Nephron (organoid): ENCODE data around the gene PRICKLE2.
"Not testable (repeated sequence)": the region's sequence is repeated elsewhere in the genome, so short reads cannot be mapped to it uniquely, and the experiment has no call there.

Source experiments
- H3K27ac Mint-ChIP-seq, 3 experiments: 2 replicates each; pipeline ENCODE4 v1.8.0; 2020; ENCODE audit warnings: mixed read lengths in 3 of 3, mild to moderate bottlenecking in 2 of 3, moderate library complexity in 1 of 3
- H3K27me3 Mint-ChIP-seq: 2 replicates; pipeline ENCODE4 v1.8.0; 2021; ENCODE audit warnings: low read depth, mild to moderate bottlenecking, moderate library complexity, mixed read lengths
- H3K36me3 Mint-ChIP-seq: 2 replicates; pipeline ENCODE4 v1.8.0; 2020; ENCODE audit warnings: low read depth, mixed read lengths
- H3K4me1 Mint-ChIP-seq: 2 replicates; pipeline ENCODE4 v1.8.0; 2020; ENCODE audit warnings: mixed read lengths
- H3K4me3 Mint-ChIP-seq, 3 experiments: 2 replicates each; pipeline ENCODE4 v1.8.0; 2020; ENCODE audit warnings: mild to moderate bottlenecking in 3 of 3, mixed read lengths in 3 of 3, moderate library complexity in 2 of 3
- H3K9me3 Mint-ChIP-seq: 2 replicates; pipeline ENCODE4 v1.8.0; 2020; ENCODE audit warnings: mixed read lengths
- TF ChIP-seq, protein P1 (sequence below), 3 experiments: fragments of 200-600 bp; sonication (generic); IDR thresholded peaks; one replicate each; pipeline ENCODE4 v1.5.0; 2021; ENCODE audit warnings: antibody characterized with exemption in 3 of 3; ENCODE audit not compliant: unreplicated experiment in 3 of 3

PRICKLE2 gene

DNA sequence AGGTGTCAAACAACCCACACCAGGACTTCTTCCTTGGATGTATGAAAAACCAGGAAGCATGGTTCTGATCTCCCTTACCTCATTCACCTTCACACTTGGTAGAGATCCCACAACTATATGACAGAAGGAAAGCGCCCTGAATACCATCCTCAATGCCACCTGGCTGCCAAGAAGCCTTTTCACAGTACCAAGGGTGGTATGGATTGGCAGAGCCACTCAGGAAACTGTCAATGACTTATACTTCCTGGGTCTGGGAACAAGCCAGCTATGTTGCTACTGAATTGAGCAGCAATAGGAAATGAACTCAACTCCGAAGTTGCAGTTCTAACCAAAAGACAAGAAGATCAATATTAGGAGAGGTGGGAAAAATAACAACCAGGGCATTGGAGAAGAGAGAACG is 129.5 kb downstream of the PRICKLE2 start:
- Mint-ChIP-seq H3K36me3 (peaks cover 39% of the 10 kb centered on the region), H3K4me1 (peaks cover 30% of the 10 kb centered on the region), H3K27me3 (no peaks in the 10 kb centered on the region), H3K4me3 (no peak overlapping the region), H3K9me3 (no peaks in the 10 kb centered on the region), H3K27ac (no peak overlapping the region)
- TF ChIP-seq, protein P1, sequence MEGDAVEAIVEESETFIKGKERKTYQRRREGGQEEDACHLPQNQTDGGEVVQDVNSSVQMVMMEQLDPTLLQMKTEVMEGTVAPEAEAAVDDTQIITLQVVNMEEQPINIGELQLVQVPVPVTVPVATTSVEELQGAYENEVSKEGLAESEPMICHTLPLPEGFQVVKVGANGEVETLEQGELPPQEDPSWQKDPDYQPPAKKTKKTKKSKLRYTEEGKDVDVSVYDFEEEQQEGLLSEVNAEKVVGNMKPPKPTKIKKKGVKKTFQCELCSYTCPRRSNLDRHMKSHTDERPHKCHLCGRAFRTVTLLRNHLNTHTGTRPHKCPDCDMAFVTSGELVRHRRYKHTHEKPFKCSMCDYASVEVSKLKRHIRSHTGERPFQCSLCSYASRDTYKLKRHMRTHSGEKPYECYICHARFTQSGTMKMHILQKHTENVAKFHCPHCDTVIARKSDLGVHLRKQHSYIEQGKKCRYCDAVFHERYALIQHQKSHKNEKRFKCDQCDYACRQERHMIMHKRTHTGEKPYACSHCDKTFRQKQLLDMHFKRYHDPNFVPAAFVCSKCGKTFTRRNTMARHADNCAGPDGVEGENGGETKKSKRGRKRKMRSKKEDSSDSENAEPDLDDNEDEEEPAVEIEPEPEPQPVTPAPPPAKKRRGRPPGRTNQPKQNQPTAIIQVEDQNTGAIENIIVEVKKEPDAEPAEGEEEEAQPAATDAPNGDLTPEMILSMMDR (IDR thresholded peaks at IDR 0.05; ENCODE audit: unreplicated experiment in 3 of 3): no peak

DNA sequence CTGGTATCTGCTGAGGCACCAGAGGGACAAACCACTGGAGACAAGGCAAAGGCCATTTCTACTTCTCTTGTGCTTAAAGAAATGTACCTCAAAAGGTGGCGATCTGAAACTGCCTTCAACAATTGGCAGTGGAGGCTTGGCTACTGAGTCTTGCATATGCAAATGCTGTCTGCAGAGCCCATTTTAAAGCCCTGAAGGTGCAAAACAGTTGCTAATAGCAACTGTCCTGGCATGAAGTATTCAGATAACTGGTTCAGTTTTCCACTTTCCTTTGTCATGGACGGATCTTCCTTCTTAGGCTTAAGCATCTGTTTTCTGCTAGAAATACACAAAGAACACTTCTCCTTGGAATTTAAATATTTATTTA is 130.6 kb downstream of the PRICKLE2 start:
- Mint-ChIP-seq H3K27ac (peak overlapping the region in 1 of 3 experiments; percentile 58), H3K9me3 (no peaks in the 10 kb centered on the region), H3K27me3 (no peaks in the 10 kb centered on the region), H3K36me3 (peaks cover 38% of the 10 kb centered on the region), H3K4me1 (peaks cover 37% of the 10 kb centered on the region), H3K4me3 (no peak overlapping the region)
- TF ChIP-seq, protein P1 (IDR thresholded peaks at IDR 0.05; ENCODE audit: unreplicated experiment in 3 of 3): no peak

DNA sequence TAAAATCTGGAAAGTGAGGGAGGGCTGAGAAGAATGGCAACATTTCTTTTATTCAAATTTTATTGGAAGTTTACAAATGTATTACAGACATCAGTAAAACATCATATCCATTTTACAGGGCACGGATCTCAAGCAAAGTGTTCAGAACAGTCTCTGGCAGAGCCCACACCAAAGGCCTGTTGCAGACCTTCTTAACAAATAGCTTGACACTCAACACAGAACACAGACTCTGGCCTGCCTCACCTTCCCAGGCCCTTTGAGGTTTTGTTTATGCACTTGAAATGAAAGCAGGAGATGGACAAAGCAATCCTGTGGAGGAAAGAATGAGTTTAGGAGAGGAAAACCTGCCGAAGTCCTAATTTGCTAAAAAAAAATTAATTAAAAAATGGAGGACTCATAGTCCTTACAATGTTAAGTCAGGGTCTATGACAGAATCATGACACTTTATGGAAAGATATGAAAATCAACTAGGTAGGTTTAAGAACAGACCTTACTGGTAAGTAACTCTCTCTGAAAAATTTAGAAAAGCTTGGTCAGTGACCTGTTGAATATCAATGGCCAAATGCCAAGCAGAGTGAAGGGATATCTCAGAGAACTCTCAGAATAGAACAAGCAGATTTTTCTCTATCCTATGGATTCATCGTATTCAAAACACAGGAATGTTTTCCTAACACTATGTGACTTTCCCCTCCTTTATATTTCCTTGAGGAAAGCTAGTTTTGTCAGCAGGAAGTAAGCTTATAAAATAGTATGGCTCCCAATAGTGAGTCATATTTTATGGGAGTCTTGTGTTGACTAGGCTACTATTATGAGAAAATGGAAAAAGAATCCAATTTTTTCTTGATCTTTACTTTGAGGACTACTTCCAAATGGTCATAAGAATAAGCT is 131.2 kb downstream of the PRICKLE2 start:
- Mint-ChIP-seq H3K4me3 (no peak overlapping the region), H3K36me3 (peaks cover 33% of the 10 kb centered on the region), H3K4me1 (peaks cover 40% of the 10 kb centered on the region), H3K9me3 (no peaks in the 10 kb centered on the region), H3K27ac (peak overlapping the region; percentile 21 to 58 (median 40)), H3K27me3 (no peaks in the 10 kb centered on the region)
- TF ChIP-seq, protein P1 (IDR thresholded peaks at IDR 0.05; ENCODE audit: unreplicated experiment in 3 of 3): no peak

DNA sequence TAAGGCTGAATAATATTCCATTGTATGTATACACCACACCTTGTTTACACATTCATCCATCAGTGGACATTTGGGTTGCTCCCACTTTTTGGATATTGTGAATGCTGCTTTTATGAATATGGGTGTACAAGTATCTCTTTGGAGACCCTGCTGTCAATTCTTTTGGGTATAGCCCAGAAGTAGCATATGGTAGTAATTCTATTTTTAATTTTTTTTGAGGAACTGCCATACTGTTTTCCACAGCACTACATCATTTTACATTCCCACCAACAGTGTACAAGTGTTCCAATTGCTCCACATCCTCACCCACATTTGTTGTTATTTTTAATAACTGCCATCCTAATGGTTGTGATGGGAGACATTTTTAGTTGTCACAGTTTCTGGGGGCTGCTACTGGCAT is 132.1 kb downstream of the PRICKLE2 start:
- Mint-ChIP-seq H3K4me1 (peaks cover 48% of the 10 kb centered on the region), H3K9me3 (no peaks in the 10 kb centered on the region), H3K36me3 (peaks cover 26% of the 10 kb centered on the region), H3K27ac (peak overlapping the region; percentile 38 to 70 (median 58)), H3K27me3 (no peaks in the 10 kb centered on the region), H3K4me3 (no peak overlapping the region)
- TF ChIP-seq, protein P1 (IDR thresholded peaks at IDR 0.05; ENCODE audit: unreplicated experiment in 3 of 3): no peak

DNA sequence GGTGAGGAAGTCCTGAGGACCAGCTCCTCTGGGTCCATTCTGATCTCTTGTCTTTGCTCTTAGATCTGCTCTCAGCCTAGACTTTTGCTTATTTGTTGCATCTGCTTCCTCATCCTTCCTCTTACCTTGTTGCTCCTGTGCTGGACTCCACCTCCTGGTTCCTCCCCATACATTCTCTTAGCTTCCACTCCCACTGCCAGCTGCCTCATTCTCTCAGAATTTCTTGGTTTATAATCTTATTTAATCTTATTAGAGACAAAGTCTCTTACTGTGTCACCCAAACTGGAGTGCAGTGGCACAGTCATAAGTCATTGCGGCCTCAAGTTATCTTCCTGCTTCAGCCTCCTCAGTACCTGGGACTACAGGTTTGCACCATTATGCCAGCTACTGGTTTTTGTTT is 133.8 kb downstream of the PRICKLE2 start:
- Mint-ChIP-seq H3K9me3 (no peaks in the 10 kb centered on the region), H3K36me3 (peaks cover 14% of the 10 kb centered on the region), H3K27ac (peak overlapping the region in 1 of 3 experiments; percentile 26), H3K4me3 (no peak overlapping the region), H3K4me1 (peaks cover 57% of the 10 kb centered on the region), H3K27me3 (no peaks in the 10 kb centered on the region)
- TF ChIP-seq, protein P1 (IDR thresholded peaks at IDR 0.05; ENCODE audit: unreplicated experiment in 3 of 3): no peak

DNA sequence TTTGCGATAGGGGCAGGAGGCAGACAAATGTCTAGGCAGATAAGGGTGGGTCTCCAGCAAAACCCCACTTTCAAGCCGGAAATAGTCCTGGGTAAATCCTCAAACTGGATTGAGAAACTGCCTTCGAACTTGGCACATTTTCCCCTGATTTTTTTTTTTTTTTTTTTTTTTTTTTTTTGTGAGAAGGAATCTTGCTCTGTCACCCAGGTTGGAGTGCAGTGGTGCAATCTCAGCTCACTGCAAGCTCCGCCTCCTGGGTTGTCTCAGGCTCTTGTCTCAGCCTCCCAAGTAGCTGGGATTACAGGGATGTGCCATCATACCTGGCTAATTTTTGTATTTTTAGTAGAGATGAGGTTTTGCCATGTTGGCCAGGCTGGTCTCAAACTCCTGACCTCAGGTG is 135.9 kb downstream of the PRICKLE2 start:
- peak overlapping the region; percentile 53 to 69 (median 62) for H3K27ac Mint-ChIP-seq
- not testable (repeated sequence) for H3K27me3 Mint-ChIP-seq

More for the DNA sequence above, 135.9 kb downstream of the PRICKLE2 start:
- not testable (repeated sequence) for H3K4me3 Mint-ChIP-seq, H3K36me3 Mint-ChIP-seq, H3K9me3 Mint-ChIP-seq
- peaks cover 63% of the 10 kb centered on the region for H3K4me1 Mint-ChIP-seq
